WTC11 (cell line): ENCODE results near the gene BLID. TPM values are rescaled to one million over a fixed set of nuclear protein-coding genes. Genes with fewer than 3 reads are reported as not detected.

Experiments
- ATAC-seq: fragments of 200-7000 bp; cut with Tn5 transposase; 2 replicates; pipeline ENCODE4 v1.10.0; 2021; ENCODE audit warnings: mild to moderate bottlenecking, moderate library complexity
- CTCF ChIA-PET: fragments of 300-600 bp; sonication (Branson Sonifier 250); formaldehyde crosslinking; loops from one replicate; lab custom pipeline; 2021; ENCODE audit warnings: antibody characterized with exemption; lab: Charles Lee
- POLR2A ChIA-PET: fragments of 350-600 bp; sonication (Branson Sonifier 250); formaldehyde crosslinking; loops from one replicate; lab custom pipeline; 2021; ENCODE audit warnings: antibody characterized with exemption; lab: Charles Lee
- DNase-seq: peaks from one replicate; pipeline ENCODE4 v3.0.0; 2021; ENCODE audit warnings: low spot score
- H3K27ac Mint-ChIP-seq: 2 replicates; pipeline ENCODE4 v1.8.0; 2021; ENCODE audit warnings: mixed read lengths
- H3K27me3 Mint-ChIP-seq: 2 replicates; pipeline ENCODE4 v1.8.0; 2021; ENCODE audit warnings: low read depth, mild to moderate bottlenecking, moderate library complexity, mixed read lengths
- H3K36me3 Mint-ChIP-seq: 2 replicates; pipeline ENCODE4 v1.8.0; 2021; ENCODE audit warnings: mixed read lengths
- H3K4me1 Mint-ChIP-seq: 2 replicates; pipeline ENCODE4 v1.8.0; 2022; ENCODE audit warnings: mixed read lengths
- H3K4me3 Mint-ChIP-seq: 2 replicates; pipeline ENCODE4 v1.8.0; 2021; ENCODE audit warnings: mild to moderate bottlenecking, moderate library complexity, mixed read lengths
- H3K9me3 Mint-ChIP-seq: 2 replicates; pipeline ENCODE4 v1.8.0; 2021; ENCODE audit warnings: mixed read lengths
- CBFB ChIP-seq: sonication (generic); formaldehyde crosslinking; IDR thresholded peaks from 2 replicates; pipeline ENCODE4 v1.8.1; 2022; ENCODE audit warnings: mild to moderate bottlenecking, low read depth, missing genetic modification reagents
- ETV6 ChIP-seq: sonication (generic); formaldehyde crosslinking; IDR thresholded peaks from 2 replicates; pipeline ENCODE4 v1.8.1; 2022; ENCODE audit warnings: mild to moderate bottlenecking, missing genetic modification reagents
- FOXJ3 ChIP-seq: sonication (generic); formaldehyde crosslinking; IDR thresholded peaks from 2 replicates; pipeline ENCODE4 v1.9.0; 2021; ENCODE audit warnings: missing genetic modification reagents, mild to moderate bottlenecking, borderline replicate concordance
- FOXP1 ChIP-seq: sonication (generic); formaldehyde crosslinking; IDR thresholded peaks from 2 replicates; pipeline ENCODE4 v1.8.0; 2022; ENCODE audit warnings: missing genetic modification reagents, mild to moderate bottlenecking, moderate library complexity, borderline replicate concordance
- GTF2I ChIP-seq: fragments of 250-450 bp; sonication (Bioruptor Pico); conservative IDR thresholded peaks from 2 replicates; pipeline ENCODE4 v1.4.0; 2021; ENCODE audit warnings: mild to moderate bottlenecking
- NR3C1 ChIP-seq: sonication (generic); formaldehyde crosslinking; conservative IDR thresholded peaks from 2 replicates; pipeline ENCODE4 v1.8.1; 2023; ENCODE audit warnings: low read depth, mild to moderate bottlenecking, missing genetic modification reagents
- OVOL2 ChIP-seq: fragments of 250-450 bp; sonication (Bioruptor Pico); IDR thresholded peaks from 2 replicates; pipeline ENCODE4 v1.9.0; 2021; ENCODE audit warnings: mild to moderate bottlenecking, borderline replicate concordance
- TEAD4 ChIP-seq: sonication (generic); formaldehyde crosslinking; IDR thresholded peaks from 2 replicates; pipeline ENCODE4 v1.8.0; 2022; ENCODE audit warnings: mild to moderate bottlenecking, missing genetic modification reagents
- TP53 ChIP-seq: sonication (generic); formaldehyde crosslinking; IDR thresholded peaks from 2 replicates; pipeline ENCODE4 v1.8.1; 2023; ENCODE audit warnings: mild to moderate bottlenecking, missing genetic modification reagents
- total RNA-seq: library from RNA; stranded (reverse); gene quantifications from 3 replicates; pipeline ENCODE4 v1.2.3, GENCODE V29; 2021
- TF ChIP-seq, protein P1 (sequence below): fragments of 250-450 bp; sonication (Bioruptor Pico); IDR thresholded peaks from 2 replicates; pipeline ENCODE4 v2.1.2; 2022; ENCODE audit warnings: mild to moderate bottlenecking, moderate library complexity
- TF ChIP-seq, protein P2 (sequence below): fragments of 200-600 bp; IDR thresholded peaks from 2 replicates; pipeline ENCODE4 v1.8.0; 2022; ENCODE audit warnings: antibody characterized with exemption
- TF ChIP-seq, protein P3 (sequence below): sonication (generic); formaldehyde crosslinking; IDR thresholded peaks from 2 replicates; pipeline ENCODE4 v1.8.0; 2023; ENCODE audit warnings: missing genetic modification reagents, mild to moderate bottlenecking, borderline replicate concordance
- TF ChIP-seq, protein P4 (sequence below): sonication (generic); formaldehyde crosslinking; IDR thresholded peaks from 2 replicates; pipeline ENCODE4 v1.8.0; 2023; ENCODE audit warnings: mild to moderate bottlenecking, missing genetic modification reagents
- TF ChIP-seq, protein P5 (sequence below): sonication (generic); formaldehyde crosslinking; IDR thresholded peaks from 2 replicates; pipeline ENCODE4 v1.8.0; 2023; ENCODE audit warnings: missing genetic modification reagents
- TF ChIP-seq, protein P6 (sequence below): sonication (generic); formaldehyde crosslinking; IDR thresholded peaks from 2 replicates; pipeline ENCODE4 v1.8.1; 2023; ENCODE audit warnings: mild to moderate bottlenecking, missing genetic modification reagents, moderate library complexity
- TF ChIP-seq, protein P7 (sequence below): sonication (generic); formaldehyde crosslinking; IDR thresholded peaks from 2 replicates; pipeline ENCODE4 v1.8.1; 2023; ENCODE audit warnings: mild to moderate bottlenecking, missing genetic modification reagents, moderate library complexity
- TF ChIP-seq, protein P8 (sequence below): fragments of 250-450 bp; sonication (Bioruptor Pico); conservative IDR thresholded peaks from 2 replicates; pipeline ENCODE4 v1.9.0; 2021; ENCODE audit warnings: mild to moderate bottlenecking

Gene BLID
- total RNA-seq, 1 experiment from 2014 or later: not detected

DNA sequence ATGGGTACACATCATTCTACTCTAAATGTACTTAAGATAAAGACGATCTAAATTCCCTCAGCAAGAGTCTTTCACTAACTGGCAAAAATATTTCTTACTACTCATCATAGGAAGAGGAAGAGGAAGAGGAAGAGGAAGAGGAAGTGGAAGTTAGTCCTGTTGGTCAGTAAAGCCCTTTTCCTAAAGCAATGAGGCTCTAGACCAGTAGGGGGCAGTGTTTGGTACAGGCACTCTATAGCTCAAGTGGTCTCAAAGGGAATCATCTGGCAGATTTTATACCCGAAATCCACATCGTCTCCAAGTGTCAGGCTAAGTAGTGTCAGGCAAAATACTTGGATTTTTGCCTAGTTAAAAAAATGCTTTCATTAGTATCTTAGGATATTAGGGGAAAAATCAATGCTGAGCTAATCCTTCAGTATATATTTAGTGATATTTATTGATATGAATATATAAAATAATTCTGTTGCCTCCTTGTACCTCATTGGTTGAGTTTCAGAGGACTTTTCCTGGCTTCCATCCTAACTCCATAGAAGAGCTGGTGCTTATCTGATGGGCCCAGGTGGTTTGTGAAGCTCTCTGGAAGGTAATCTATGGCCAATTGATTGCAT lies 7.7 kb downstream of the BLID start (continued):
- TF ChIP-seq, protein P1, sequence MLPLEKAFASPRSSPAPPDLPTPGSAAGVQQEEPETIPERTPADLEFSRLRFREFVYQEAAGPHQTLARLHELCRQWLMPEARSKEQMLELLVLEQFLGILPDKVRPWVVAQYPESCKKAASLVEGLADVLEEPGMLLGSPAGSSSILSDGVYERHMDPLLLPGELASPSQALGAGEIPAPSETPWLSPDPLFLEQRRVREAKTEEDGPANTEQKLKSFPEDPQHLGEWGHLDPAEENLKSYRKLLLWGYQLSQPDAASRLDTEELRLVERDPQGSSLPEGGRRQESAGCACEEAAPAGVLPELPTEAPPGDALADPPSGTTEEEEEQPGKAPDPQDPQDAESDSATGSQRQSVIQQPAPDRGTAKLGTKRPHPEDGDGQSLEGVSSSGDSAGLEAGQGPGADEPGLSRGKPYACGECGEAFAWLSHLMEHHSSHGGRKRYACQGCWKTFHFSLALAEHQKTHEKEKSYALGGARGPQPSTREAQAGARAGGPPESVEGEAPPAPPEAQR (CRISPR knock-in tag): no peak
- TF ChIP-seq, protein P2, sequence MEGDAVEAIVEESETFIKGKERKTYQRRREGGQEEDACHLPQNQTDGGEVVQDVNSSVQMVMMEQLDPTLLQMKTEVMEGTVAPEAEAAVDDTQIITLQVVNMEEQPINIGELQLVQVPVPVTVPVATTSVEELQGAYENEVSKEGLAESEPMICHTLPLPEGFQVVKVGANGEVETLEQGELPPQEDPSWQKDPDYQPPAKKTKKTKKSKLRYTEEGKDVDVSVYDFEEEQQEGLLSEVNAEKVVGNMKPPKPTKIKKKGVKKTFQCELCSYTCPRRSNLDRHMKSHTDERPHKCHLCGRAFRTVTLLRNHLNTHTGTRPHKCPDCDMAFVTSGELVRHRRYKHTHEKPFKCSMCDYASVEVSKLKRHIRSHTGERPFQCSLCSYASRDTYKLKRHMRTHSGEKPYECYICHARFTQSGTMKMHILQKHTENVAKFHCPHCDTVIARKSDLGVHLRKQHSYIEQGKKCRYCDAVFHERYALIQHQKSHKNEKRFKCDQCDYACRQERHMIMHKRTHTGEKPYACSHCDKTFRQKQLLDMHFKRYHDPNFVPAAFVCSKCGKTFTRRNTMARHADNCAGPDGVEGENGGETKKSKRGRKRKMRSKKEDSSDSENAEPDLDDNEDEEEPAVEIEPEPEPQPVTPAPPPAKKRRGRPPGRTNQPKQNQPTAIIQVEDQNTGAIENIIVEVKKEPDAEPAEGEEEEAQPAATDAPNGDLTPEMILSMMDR: peak; percentile 70
- TF ChIP-seq ETV6 (CRISPR knock-in tag): peak; percentile 99

DNA sequence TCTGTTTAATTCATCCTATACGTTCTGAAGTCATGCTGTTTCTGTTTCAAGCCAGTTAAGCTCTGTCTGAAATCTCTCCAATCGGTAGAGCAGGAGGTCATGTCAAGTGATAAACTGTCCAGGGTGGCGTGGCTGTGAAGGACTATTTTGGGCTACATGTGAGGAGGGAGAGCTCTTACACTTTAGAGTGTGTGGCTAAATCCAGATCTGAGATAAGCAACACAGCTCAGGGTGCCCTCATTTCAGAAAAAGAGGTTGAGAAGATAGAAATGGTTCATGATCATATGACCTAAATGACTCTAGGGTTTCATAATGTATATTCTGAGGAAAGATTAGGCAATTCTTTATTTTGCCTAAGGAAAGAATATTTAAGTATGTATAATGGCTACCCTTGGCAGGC lies 8.4 kb downstream of the BLID start:
- Mint-ChIP-seq H3K4me3 (no peak overlapping the region), H3K4me1 (peaks cover 11% of the 10 kb centered on the region), H3K27me3 (no peaks in the 10 kb centered on the region), H3K36me3 (no peaks in the 10 kb centered on the region), H3K9me3 (no peaks in the 10 kb centered on the region), H3K27ac (no peak overlapping the region)
- DNase-seq (no peak), ATAC-seq (no peak)
- ChIA-PET CTCF (interaction anchor here (1.0 to 3.0 kb wide), 16 partner anchors 8 to 453 kb away, joined by 3 to 29 read pairs (median 4); no protein-coding TSS in a partner anchor), POLR2A (no interaction called here)
- TF ChIP-seq TP53 (no peak), GTF2I (CRISPR knock-in tag) (no peak), OVOL2 (no peak)
- TF ChIP-seq, protein P3, sequence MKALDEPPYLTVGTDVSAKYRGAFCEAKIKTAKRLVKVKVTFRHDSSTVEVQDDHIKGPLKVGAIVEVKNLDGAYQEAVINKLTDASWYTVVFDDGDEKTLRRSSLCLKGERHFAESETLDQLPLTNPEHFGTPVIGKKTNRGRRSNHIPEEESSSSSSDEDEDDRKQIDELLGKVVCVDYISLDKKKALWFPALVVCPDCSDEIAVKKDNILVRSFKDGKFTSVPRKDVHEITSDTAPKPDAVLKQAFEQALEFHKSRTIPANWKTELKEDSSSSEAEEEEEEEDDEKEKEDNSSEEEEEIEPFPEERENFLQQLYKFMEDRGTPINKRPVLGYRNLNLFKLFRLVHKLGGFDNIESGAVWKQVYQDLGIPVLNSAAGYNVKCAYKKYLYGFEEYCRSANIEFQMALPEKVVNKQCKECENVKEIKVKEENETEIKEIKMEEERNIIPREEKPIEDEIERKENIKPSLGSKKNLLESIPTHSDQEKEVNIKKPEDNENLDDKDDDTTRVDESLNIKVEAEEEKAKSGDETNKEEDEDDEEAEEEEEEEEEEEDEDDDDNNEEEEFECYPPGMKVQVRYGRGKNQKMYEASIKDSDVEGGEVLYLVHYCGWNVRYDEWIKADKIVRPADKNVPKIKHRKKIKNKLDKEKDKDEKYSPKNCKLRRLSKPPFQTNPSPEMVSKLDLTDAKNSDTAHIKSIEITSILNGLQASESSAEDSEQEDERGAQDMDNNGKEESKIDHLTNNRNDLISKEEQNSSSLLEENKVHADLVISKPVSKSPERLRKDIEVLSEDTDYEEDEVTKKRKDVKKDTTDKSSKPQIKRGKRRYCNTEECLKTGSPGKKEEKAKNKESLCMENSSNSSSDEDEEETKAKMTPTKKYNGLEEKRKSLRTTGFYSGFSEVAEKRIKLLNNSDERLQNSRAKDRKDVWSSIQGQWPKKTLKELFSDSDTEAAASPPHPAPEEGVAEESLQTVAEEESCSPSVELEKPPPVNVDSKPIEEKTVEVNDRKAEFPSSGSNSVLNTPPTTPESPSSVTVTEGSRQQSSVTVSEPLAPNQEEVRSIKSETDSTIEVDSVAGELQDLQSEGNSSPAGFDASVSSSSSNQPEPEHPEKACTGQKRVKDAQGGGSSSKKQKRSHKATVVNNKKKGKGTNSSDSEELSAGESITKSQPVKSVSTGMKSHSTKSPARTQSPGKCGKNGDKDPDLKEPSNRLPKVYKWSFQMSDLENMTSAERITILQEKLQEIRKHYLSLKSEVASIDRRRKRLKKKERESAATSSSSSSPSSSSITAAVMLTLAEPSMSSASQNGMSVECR: no peak
- TF ChIP-seq, protein P4, sequence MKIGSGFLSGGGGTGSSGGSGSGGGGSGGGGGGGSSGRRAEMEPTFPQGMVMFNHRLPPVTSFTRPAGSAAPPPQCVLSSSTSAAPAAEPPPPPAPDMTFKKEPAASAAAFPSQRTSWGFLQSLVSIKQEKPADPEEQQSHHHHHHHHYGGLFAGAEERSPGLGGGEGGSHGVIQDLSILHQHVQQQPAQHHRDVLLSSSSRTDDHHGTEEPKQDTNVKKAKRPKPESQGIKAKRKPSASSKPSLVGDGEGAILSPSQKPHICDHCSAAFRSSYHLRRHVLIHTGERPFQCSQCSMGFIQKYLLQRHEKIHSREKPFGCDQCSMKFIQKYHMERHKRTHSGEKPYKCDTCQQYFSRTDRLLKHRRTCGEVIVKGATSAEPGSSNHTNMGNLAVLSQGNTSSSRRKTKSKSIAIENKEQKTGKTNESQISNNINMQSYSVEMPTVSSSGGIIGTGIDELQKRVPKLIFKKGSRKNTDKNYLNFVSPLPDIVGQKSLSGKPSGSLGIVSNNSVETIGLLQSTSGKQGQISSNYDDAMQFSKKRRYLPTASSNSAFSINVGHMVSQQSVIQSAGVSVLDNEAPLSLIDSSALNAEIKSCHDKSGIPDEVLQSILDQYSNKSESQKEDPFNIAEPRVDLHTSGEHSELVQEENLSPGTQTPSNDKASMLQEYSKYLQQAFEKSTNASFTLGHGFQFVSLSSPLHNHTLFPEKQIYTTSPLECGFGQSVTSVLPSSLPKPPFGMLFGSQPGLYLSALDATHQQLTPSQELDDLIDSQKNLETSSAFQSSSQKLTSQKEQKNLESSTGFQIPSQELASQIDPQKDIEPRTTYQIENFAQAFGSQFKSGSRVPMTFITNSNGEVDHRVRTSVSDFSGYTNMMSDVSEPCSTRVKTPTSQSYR: no peak
- TF ChIP-seq, protein P5, sequence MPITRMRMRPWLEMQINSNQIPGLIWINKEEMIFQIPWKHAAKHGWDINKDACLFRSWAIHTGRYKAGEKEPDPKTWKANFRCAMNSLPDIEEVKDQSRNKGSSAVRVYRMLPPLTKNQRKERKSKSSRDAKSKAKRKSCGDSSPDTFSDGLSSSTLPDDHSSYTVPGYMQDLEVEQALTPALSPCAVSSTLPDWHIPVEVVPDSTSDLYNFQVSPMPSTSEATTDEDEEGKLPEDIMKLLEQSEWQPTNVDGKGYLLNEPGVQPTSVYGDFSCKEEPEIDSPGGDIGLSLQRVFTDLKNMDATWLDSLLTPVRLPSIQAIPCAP (CRISPR knock-in tag): no peak

DNA sequence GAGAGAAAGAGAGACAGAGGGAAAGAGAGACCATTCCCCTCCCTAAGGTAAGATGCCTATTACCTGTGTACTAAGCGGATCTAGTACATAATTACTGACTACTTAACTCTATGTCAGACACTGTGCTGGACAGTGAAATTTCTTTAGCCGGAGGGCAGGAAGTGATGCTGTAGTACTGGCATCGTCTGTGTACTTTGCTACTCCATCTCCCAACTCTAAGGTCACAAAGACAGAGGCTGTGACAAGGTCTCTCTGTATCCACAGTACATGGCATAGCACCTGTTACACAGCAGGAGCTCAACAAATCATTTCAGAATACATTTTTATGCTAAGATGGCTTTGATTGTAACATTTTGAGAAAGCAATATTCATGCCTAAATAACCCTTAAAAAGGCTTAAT lies 9.0 kb downstream of the BLID start:
- DNase-seq (no peak), ATAC-seq (no peak)
- CTCF ChIA-PET: interaction anchor here (1.0 to 3.0 kb wide), 5 partner anchors 8 to 452 kb away, joined by 3 to 29 read pairs (median 9); no protein-coding TSS in a partner anchor
- H3K9me3 Mint-ChIP-seq: no peaks in the 10 kb centered on the region
- H3K4me3 Mint-ChIP-seq: no peak overlapping the region
- H3K27ac Mint-ChIP-seq: no peak overlapping the region
- H3K36me3 Mint-ChIP-seq: no peaks in the 10 kb centered on the region
- POLR2A ChIA-PET: no interaction called here
- H3K27me3 Mint-ChIP-seq: no peaks in the 10 kb centered on the region
- peaks cover 11% of the 10 kb centered on the region for H3K4me1 Mint-ChIP-seq
- TF ChIP-seq, protein P6, sequence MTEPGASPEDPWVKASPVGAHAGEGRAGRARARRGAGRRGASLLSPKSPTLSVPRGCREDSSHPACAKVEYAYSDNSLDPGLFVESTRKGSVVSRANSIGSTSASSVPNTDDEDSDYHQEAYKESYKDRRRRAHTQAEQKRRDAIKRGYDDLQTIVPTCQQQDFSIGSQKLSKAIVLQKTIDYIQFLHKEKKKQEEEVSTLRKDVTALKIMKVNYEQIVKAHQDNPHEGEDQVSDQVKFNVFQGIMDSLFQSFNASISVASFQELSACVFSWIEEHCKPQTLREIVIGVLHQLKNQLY (CRISPR knock-in tag): no peak
- TF ChIP-seq ETV6 (CRISPR knock-in tag) (no peak), FOXP1 (CRISPR knock-in tag) (no peak), NR3C1 (CRISPR knock-in tag) (no peak), FOXJ3 (CRISPR knock-in tag) (no peak), TEAD4 (CRISPR knock-in tag) (no peak), CBFB (CRISPR knock-in tag) (no peak)
- TF ChIP-seq, protein P7, sequence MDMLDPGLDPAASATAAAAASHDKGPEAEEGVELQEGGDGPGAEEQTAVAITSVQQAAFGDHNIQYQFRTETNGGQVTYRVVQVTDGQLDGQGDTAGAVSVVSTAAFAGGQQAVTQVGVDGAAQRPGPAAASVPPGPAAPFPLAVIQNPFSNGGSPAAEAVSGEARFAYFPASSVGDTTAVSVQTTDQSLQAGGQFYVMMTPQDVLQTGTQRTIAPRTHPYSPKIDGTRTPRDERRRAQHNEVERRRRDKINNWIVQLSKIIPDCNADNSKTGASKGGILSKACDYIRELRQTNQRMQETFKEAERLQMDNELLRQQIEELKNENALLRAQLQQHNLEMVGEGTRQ (CRISPR knock-in tag): no peak
- TF ChIP-seq, protein P8, sequence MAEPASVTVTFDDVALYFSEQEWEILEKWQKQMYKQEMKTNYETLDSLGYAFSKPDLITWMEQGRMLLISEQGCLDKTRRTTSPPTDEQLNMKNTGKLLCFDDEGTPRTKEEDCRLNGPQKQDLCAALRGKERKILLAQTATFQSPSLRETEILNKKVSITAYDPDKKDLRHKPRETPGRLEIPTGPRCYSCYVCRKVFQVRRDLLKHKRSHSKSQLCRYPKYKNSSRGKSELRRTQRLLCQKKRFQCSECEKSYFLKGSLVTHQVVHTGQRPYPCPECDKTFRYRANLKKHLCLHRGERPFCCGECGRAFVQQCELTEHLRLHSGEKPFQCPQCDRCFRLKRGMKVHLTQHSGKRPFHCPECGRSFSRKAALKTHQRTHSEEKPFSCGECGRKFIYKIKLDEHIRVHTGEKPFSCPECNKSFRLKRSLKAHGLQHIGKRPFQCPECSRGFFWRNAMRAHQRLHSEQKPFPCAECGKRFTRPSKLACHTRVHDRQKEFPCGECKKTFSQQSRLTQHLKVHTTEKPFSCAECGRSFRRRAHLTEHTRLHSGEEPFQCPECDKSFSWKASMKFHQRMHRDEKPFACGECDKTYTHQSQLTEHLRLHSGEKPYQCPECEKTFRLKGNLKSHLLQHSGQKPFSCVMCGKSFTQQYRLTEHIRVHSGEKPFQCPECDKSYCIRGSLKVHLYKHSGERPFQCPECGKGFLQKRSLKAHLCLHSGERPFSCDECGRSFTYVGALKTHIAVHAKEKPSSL (CRISPR knock-in tag): no peak
